Neural progenitor cell (in vitro differentiated cells): ENCODE data around the gene NEU1.

Experiments used
- CTCF ChIP-seq: fragments of 200-600 bp; sonication (generic); IDR thresholded peaks from 2 replicates; pipeline ENCODE4 v1.5.1; 2017; ENCODE audit warnings: antibody characterized with exemption, mild to moderate bottlenecking
- EZH2phosphoT487 ChIP-seq: fragments of 200-600 bp; sonication (generic); IDR thresholded peaks from 2 replicates; pipeline ENCODE4 v1.6.1; 2017; ENCODE audit warnings: antibody characterized with exemption

DNA sequence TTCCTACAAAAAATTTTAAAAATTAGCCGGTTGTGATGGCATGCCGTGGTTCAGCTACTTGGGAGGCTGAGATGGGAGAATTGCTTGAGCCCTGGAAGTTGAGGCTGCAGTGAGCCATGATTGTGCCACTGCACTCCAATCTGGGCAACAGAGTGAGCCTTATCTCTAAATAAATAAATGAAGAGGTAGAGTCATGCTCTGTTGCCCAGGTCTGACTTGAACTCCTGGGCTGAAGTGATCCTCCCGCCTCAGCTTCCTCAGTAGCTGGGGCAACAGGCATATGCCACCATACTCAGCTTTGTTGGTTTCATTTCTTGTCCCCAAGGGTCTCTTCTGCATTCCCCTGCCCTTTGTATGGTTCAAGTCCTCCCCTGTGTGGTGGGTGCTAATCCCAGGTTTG is 18.1 kb downstream of the NEU1 start:
- TF ChIP-seq CTCF (no peak), EZH2phosphoT487 (no peak)
